ENCODE data around the gene HINFP. TPM values are rescaled to one million over a fixed set of nuclear protein-coding genes. Genes with fewer than 3 reads are reported as not detected.
"Not testable (repeated sequence)": the region's sequence is repeated elsewhere in the genome, so short reads cannot be mapped to it uniquely, and the experiment has no call there.

The HINFP gene
- total and polyA plus RNA-seq, 9 donors, result 15.2 to 27.9 (median 22.4) TPM

- no peaks in the 10 kb centered on the region for H3K27me3 ChIP-seq
- no peaks in the 10 kb centered on the region for H3K9me3 ChIP-seq
- no peaks in the 10 kb centered on the region for H3K36me3 ChIP-seq
- no peak overlapping the region for H3K4me3 ChIP-seq
- 95 to 98% (median 96%) methylated on average over 6 of the region's 6 CpGs for WGBS, 3 donors
- intact Hi-C loops (cut with DNase I), result no loop called here
- H3K4me1 ChIP-seq (ENCODE audit: insufficient read depth), result no peaks in the 10 kb centered on the region
- no peak for DNase-seq
- H3K27ac ChIP-seq, result no peak overlapping the region
- no peak for TF ChIP-seq POLR2A (IDR thresholded peaks at IDR 0.05)
- no peak for TF ChIP-seq EP300 (IDR thresholded peaks at IDR 0.05)
- no peak for TF ChIP-seq CTCF (IDR thresholded peaks at IDR 0.05)
Measured at GRCh38 chr11:119179342-119179741, 58.0 kb downstream of the HINFP start.

- Histone ChIP-seq H3K4me3 (no peak overlapping the region), H3K9me3 (no peaks in the 10 kb centered on the region), H3K27ac (no peak overlapping the region), H3K4me1 (ENCODE audit: insufficient read depth) (no peaks in the 10 kb centered on the region), H3K27me3 (no peaks in the 10 kb centered on the region), H3K36me3 (no peaks in the 10 kb centered on the region)
- TF ChIP-seq CTCF (IDR thresholded peaks at IDR 0.05), result no peak
- TF ChIP-seq POLR2A (IDR thresholded peaks at IDR 0.05), result no peak
- no peak for TF ChIP-seq EP300 (IDR thresholded peaks at IDR 0.05)
- whole genome bisulfite sequencing, 3 donors, result 89 to 94% (median 90%) methylated on average over 10 of the region's 10 CpGs
- intact Hi-C loops (cut with DNase I), result loop anchor here in 1 of 4 donors (10.0 kb wide), 1 partner anchor 45 kb away; no protein-coding TSS in a partner anchor
- no peak for DNase-seq
Measured at GRCh38 chr11:119179983-119180382, 58.6 kb downstream of the HINFP start.

- no peak for TF ChIP-seq POLR2A (IDR thresholded peaks at IDR 0.05)
- TF ChIP-seq EP300 (IDR thresholded peaks at IDR 0.05), result no peak
- TF ChIP-seq CTCF (IDR thresholded peaks at IDR 0.05), result no peak
- DNase-seq, result no peak
- 72 to 79% (median 78%) methylated on average over 6 of the region's 6 CpGs for WGBS, 3 donors
- no peak overlapping the region for H3K27ac ChIP-seq
- H3K4me1 ChIP-seq (ENCODE audit: insufficient read depth), result no peaks in the 10 kb centered on the region
- H3K9me3 ChIP-seq, result no peaks in the 10 kb centered on the region
- no peaks in the 10 kb centered on the region for H3K36me3 ChIP-seq
- no peaks in the 10 kb centered on the region for H3K27me3 ChIP-seq
- no peak overlapping the region for H3K4me3 ChIP-seq
- intact Hi-C loops (cut with DNase I), result loop anchor here in 1 of 4 donors (10.0 kb wide), 1 partner anchor 46 kb away; no protein-coding TSS in a partner anchor
Measured at GRCh38 chr11:119180729-119181676, 59.6 kb downstream of the HINFP start.

GRCh38 chr11:119181677-119182412 lies 60.5 kb downstream of the HINFP start:
- Histone ChIP-seq H3K4me1 (ENCODE audit: insufficient read depth) (no peaks in the 10 kb centered on the region), H3K9me3 (no peaks in the 10 kb centered on the region), H3K4me3 (no peak overlapping the region), H3K27ac (no peak overlapping the region), H3K27me3 (no peaks in the 10 kb centered on the region), H3K36me3 (no peaks in the 10 kb centered on the region)
- 68 to 80% (median 68%) methylated on average over 9 to 17 of the region's 17 CpGs for WGBS, 3 donors
- intact Hi-C loops (cut with DNase I), result loop anchor here in 1 of 4 donors (10.0 kb wide), 1 partner anchor 47 kb away; no protein-coding TSS in a partner anchor
- no peak for DNase-seq
- no peak for TF ChIP-seq EP300 (IDR thresholded peaks at IDR 0.05)
- no peak for TF ChIP-seq CTCF (IDR thresholded peaks at IDR 0.05)
- TF ChIP-seq POLR2A (IDR thresholded peaks at IDR 0.05), result no peak

GRCh38 chr11:119184399-119184798 lies 63.0 kb downstream of the HINFP start:
- H3K27ac ChIP-seq; H3K36me3 ChIP-seq; H3K4me3 ChIP-seq; DNase-seq; H3K4me1 ChIP-seq (ENCODE audit: insufficient read depth); H3K9me3 ChIP-seq; H3K27me3 ChIP-seq: not testable (repeated sequence)
- 68 to 80% (median 78%) methylated on average over 9 of the region's 9 CpGs for WGBS, 3 donors
- intact Hi-C loops (cut with DNase I), result loop anchor here in 1 of 4 donors (10.0 kb wide), 1 partner anchor 50 kb away; no protein-coding TSS in a partner anchor
